Testis (tissue), 5 donors: ENCODE results near the gene MSH6. TPM values are rescaled to one million over a fixed set of nuclear protein-coding genes. Genes with fewer than 3 reads are reported as not detected.

Source experiments
- DNase-seq: peaks from one replicate; pipeline ENCODE4 v3.0.0-alpha.2; 2019
- H3K27ac ChIP-seq, 2 donors: fragments of 200-600 bp; sonication (generic); one replicate each; pipeline ENCODE4 v1.5.1; 2019
- H3K27me3 ChIP-seq: fragments of 200-600 bp; sonication (generic); one replicate; pipeline ENCODE4 v1.5.1; 2019
- H3K36me3 ChIP-seq: fragments of 200-600 bp; sonication (generic); one replicate; pipeline ENCODE4 v1.5.1; 2017; ENCODE audit warnings: low read depth; ENCODE audit errors: missing control alignments
- H3K4me1 ChIP-seq: fragments of 200-600 bp; sonication (generic); one replicate; pipeline ENCODE4 v1.5.1; 2019
- H3K4me3 ChIP-seq, 2 donors: fragments of 200-600 bp; sonication (generic); one replicate each; pipeline ENCODE4 v1.5.1; 2017 to 2019
- H3K9me3 ChIP-seq: fragments of 200-600 bp; sonication (generic); one replicate; pipeline ENCODE4 v1.5.1; 2017
- POLR2A ChIP-seq: fragments of 450-650 bp; IDR thresholded peaks from one replicate; pipeline ENCODE4 v1.6.1; 2017; ENCODE audit warnings: antibody characterized with exemption, mild to moderate bottlenecking, moderate library complexity
- WGBS, 2 donors: methylation state at CpG; one replicate each; pipeline ENCODE4 v1.1.5; 2018; 5-methylcytosine and 5-hydroxymethylcytosine counted together
- intact Hi-C: fragments of 100-400 bp; cut with DNase I; formaldehyde crosslinking; loops from one replicate; pipeline ENCODE4 v1.15.1; 2023; ENCODE audit warnings: low total_unique reads
- long read RNA-seq, 2 donors: transcript quantifications; one replicate each; lab custom pipeline, GENCODE V29; 2026
- polyA plus RNA-seq: library from polyadenylated mRNA; stranded (reverse); fragments of 350-450 nt; fragmentation: Illumina TruSeq; extraction: RNeasy Lipid Tissue Mini Kit (QIAGEN cat#74804); gene quantifications from one replicate; pipeline ENCODE4 v1.2.3, GENCODE V29; 2014; ENCODE audit warnings: low read depth, low replicate concordance; ENCODE audit not compliant: insufficient read depth
- total RNA-seq, 2 donors: library from RNA; depleted of rRNA; stranded (reverse); fragments of >200 nt; gene quantifications; one replicate each; pipeline ENCODE4 v1.2.3, GENCODE V29; 2016
- TF ChIP-seq, protein P1 (sequence below), 3 experiments: fragments of 450-650 bp in 2 of 3; fragments of 200-600 bp in 1 of 3; sonication (generic) in 1 of 3; IDR thresholded peaks; one replicate each; pipeline ENCODE4 v1.5.1; 2016 to 2019; ENCODE audit warnings: antibody characterized with exemption in 3 of 3, mild to moderate bottlenecking in 2 of 3, moderate library complexity in 1 of 3

MSH6 gene, protein sequence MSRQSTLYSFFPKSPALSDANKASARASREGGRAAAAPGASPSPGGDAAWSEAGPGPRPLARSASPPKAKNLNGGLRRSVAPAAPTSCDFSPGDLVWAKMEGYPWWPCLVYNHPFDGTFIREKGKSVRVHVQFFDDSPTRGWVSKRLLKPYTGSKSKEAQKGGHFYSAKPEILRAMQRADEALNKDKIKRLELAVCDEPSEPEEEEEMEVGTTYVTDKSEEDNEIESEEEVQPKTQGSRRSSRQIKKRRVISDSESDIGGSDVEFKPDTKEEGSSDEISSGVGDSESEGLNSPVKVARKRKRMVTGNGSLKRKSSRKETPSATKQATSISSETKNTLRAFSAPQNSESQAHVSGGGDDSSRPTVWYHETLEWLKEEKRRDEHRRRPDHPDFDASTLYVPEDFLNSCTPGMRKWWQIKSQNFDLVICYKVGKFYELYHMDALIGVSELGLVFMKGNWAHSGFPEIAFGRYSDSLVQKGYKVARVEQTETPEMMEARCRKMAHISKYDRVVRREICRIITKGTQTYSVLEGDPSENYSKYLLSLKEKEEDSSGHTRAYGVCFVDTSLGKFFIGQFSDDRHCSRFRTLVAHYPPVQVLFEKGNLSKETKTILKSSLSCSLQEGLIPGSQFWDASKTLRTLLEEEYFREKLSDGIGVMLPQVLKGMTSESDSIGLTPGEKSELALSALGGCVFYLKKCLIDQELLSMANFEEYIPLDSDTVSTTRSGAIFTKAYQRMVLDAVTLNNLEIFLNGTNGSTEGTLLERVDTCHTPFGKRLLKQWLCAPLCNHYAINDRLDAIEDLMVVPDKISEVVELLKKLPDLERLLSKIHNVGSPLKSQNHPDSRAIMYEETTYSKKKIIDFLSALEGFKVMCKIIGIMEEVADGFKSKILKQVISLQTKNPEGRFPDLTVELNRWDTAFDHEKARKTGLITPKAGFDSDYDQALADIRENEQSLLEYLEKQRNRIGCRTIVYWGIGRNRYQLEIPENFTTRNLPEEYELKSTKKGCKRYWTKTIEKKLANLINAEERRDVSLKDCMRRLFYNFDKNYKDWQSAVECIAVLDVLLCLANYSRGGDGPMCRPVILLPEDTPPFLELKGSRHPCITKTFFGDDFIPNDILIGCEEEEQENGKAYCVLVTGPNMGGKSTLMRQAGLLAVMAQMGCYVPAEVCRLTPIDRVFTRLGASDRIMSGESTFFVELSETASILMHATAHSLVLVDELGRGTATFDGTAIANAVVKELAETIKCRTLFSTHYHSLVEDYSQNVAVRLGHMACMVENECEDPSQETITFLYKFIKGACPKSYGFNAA (N-terminal part only)
- 100 to 1,000 TPM; 107 to 136 TPM for total RNA-seq
- polyA plus RNA-seq = 84.9 TPM
- long read RNA-seq, donor 1, full-length matches to known transcripts = 17 of 149 reads
- long read RNA-seq, donor 1, partial matches to known transcripts = 132 of 149 reads
- long read RNA-seq, donor 1, other reads (novel, unspliced or antisense) = 0 of 149 reads
- long read RNA-seq, donor 2, full-length matches to known transcripts = 6 of 97 reads
- long read RNA-seq, donor 2, partial matches to known transcripts = 91 of 97 reads
- long read RNA-seq, donor 2, other reads (novel, unspliced or antisense) = 0 of 97 reads

DNA sequence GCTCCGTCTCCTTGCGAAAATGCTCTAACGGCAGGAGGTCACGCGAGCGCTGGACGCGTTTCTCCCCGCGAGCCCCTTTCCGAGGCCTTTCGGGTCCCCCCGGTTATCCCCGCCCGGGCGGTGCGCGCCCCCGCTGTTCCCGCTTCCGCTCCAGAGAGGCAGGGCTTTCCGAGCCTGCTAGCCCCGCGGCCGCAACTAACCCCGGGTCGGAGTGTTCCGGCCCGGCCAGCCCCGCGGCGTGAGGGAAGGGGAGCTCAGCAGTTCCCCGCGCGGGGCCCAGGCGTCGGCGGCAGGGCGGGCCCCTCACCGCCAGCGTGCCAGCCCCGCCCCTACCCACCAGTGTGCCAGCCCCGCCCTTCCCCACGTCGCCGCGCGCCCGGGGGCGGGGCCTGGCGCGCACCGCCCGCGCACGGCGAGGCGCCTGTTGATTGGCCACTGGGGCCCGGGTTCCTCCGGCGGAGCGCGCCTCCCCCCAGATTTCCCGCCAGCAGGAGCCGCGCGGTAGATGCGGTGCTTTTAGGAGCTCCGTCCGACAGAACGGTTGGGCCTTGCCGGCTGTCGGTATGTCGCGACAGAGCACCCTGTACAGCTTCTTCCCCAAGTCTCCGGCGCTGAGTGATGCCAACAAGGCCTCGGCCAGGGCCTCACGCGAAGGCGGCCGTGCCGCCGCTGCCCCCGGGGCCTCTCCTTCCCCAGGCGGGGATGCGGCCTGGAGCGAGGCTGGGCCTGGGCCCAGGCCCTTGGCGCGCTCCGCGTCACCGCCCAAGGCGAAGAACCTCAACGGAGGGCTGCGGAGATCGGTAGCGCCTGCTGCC lies at the start of gene MSH6:
Gene MSH6 (plus strand): TSS at position 475 of the 815 bp plus-strand sequence. CDS start 89 bp downstream, at position 564.
- peak within 1 kb of the TSS; percentile 89 to 99 for H3K4me3 ChIP-seq
- H3K4me1 ChIP-seq = peaks cover 39% of the 10 kb centered on the region
- TF ChIP-seq, protein P1, sequence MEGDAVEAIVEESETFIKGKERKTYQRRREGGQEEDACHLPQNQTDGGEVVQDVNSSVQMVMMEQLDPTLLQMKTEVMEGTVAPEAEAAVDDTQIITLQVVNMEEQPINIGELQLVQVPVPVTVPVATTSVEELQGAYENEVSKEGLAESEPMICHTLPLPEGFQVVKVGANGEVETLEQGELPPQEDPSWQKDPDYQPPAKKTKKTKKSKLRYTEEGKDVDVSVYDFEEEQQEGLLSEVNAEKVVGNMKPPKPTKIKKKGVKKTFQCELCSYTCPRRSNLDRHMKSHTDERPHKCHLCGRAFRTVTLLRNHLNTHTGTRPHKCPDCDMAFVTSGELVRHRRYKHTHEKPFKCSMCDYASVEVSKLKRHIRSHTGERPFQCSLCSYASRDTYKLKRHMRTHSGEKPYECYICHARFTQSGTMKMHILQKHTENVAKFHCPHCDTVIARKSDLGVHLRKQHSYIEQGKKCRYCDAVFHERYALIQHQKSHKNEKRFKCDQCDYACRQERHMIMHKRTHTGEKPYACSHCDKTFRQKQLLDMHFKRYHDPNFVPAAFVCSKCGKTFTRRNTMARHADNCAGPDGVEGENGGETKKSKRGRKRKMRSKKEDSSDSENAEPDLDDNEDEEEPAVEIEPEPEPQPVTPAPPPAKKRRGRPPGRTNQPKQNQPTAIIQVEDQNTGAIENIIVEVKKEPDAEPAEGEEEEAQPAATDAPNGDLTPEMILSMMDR (IDR thresholded peaks at IDR 0.05) = no peak
- peak; percentile 62 for TF ChIP-seq POLR2A
- DNase-seq = peak; percentile 92
- WGBS, 2 donors = 0 to 1% methylated on average over 19 to 60 of the region's 98 CpGs
- H3K27ac ChIP-seq = peak within 1 kb of the TSS; percentile 92 to 99
- H3K36me3 ChIP-seq = no peaks in the 10 kb centered on the region
- no peaks in the 10 kb centered on the region for H3K27me3 ChIP-seq
- intact Hi-C loops = no loop called here
- no peaks in the 10 kb centered on the region for H3K9me3 ChIP-seq

DNA sequence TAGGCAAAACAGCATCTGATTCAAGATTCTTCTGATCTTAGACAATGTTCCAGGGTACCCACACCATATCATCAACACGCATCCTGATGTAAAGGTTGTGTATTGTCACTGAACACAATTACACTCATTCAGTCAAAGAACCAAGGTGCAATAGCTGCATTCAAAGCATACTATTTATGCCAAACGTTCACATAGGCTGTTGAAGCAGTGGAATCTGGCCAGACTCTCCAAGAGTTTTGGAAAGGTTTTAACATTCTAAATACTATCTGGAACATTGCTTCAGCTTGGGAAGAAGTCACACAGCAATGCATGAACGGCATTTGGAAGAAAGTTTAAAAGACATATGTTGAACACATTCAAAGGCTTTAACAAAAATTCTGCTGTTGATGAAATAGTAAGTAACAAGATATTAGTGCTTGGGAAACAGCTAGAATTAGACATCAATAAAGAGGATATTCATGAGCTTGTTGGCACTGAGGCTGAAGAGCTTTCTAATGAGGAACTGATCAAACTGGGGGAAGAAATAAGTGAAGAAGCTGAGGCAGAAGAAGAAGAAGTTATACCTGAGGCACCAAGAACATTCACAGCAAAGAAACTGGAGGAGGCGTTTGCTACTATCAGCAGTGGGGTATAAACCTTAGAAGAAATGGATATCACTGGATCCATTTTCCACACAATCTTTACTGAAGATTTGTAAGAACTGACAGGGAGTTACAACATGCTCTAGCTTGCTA lies 47.6 kb upstream of the MSH6 start:
- Histone ChIP-seq H3K27me3 (no peaks in the 10 kb centered on the region), H3K4me1 (no peaks in the 10 kb centered on the region), H3K36me3 (no peaks in the 10 kb centered on the region), H3K9me3 (no peaks in the 10 kb centered on the region), H3K4me3 (no peak overlapping the region), H3K27ac (no peak overlapping the region)
- 70 to 74% methylated on average over 4 of the region's 4 CpGs for WGBS, 2 donors
- DNase-seq = no peak
- TF ChIP-seq POLR2A = no peak
- TF ChIP-seq, protein P1 (IDR thresholded peaks at IDR 0.05) = no peak
- intact Hi-C loops = no loop called here

DNA sequence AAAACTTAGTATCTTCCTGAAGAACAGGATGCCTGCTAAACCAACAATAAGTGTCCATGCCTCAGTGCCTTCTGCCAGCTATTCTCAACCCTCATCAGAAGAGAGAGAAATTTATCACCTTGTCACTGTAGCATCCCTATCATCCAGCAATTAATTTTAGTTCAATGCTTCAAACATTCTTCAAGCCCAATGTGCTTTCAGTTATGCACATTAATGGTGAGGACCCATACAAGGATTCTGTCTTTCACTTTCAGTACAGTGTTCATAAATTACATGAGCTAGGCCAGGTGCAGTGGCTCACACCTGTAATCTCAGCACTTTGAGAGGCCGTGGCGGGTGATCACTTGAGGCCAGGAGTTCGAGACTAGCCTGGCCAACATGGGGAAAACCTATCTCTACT lies 47.0 kb upstream of the MSH6 start:
- Histone ChIP-seq H3K27ac (no peak overlapping the region), H3K4me1 (no peaks in the 10 kb centered on the region), H3K4me3 (no peak overlapping the region), H3K27me3 (no peaks in the 10 kb centered on the region), H3K36me3 (no peaks in the 10 kb centered on the region), H3K9me3 (no peaks in the 10 kb centered on the region)
- TF ChIP-seq, protein P1 (IDR thresholded peaks at IDR 0.05) = no peak
- no peak for TF ChIP-seq POLR2A
- WGBS, 2 donors = 96 to 100% methylated on average over 3 of the region's 3 CpGs
- DNase-seq = no peak
- intact Hi-C loops = no loop called here
